HG02981 (cell line): Measurements from ENCODE around the gene APBB2.
A peak's percentile ranks its signal among the peaks of the same experiment; 100 is the strongest.
"Not testable (repeated sequence)": the region's sequence is repeated elsewhere in the genome, so short reads cannot be mapped to it uniquely, and the experiment has no call there.

Experiments used
- ATAC-seq: cut with Tn5 transposase; IDR thresholded peaks from one replicate; pipeline ENCODE4 v1.9.1; 2021; ENCODE audit warnings: mild to moderate bottlenecking, moderate library complexity; ENCODE audit not compliant: unreplicated experiment

The APBB2 gene

GRCh38 chr4:41029098-41029497 is 185.2 kb downstream of the APBB2 start:
- no peak for ATAC-seq

DNA sequence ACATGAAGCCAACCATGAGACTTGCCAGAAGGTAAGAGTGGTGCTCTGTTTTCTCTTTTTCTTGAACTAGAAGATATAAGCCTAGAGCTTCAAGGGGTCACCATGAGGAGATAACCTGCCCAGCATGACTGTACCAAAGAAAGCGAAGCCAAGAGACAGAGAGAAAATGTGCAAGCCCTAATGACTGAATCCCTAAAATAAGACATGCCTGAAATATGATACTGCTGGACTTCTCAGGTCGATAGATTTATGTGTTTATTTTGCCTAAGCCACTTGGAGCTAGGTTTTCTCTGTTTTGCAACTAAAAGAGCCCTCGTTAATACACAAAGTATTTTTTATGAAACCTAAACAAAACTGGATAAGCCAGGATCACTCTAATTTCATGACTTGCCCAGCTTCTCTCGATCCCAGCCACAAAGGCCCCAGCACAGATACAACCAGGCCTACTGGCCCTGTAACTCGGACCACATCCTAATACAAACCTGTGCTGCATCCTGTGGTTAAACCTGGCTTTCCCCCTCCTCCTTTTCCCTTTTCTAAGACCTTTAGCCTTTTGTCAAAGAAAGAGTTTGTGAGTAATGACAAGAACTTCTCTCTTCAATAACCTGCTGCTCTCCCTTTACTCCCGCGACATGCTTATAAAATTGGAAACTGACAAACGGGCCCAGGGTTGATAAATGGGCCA is 185.8 kb downstream of the APBB2 start:
- no peak for ATAC-seq

DNA sequence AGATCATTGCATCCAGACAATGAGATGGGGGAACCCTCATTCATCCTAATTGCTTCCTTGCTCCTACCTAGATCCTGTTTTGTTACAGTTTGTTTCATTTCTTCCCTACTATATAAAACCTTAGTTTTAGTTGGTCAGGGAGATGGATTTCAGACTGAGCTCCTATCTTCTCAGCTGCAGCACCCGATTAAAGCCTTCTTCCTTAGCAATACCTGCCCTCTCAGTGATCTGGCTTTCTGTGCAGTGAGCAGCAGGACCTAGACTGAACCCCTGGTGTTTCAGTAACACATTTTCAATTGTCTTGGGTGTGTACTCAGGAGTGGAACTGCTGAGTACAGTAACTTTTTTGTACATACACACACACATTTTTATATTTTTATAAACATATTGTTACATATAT is 187.4 kb downstream of the APBB2 start:
- no peak for ATAC-seq

DNA sequence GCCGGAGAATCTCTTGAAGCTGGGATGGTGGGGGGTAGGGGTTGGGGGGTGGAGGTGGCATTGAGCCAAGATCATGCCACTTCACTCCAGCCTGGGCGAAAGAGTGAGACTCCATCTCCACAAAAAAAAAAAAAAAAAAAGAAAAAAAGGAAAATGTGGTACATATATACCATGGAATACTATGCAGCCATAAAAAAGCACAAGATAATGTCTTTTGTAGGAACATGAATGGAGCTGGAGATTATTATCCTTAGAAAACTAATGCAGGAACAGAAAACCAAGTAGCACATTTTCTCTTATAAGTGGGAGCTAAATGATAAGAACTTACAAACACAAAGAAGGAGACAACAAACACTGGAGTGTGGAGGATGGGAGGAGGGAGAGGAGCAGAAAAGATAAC is 188.5 kb downstream of the APBB2 start:
- no peak for ATAC-seq

DNA sequence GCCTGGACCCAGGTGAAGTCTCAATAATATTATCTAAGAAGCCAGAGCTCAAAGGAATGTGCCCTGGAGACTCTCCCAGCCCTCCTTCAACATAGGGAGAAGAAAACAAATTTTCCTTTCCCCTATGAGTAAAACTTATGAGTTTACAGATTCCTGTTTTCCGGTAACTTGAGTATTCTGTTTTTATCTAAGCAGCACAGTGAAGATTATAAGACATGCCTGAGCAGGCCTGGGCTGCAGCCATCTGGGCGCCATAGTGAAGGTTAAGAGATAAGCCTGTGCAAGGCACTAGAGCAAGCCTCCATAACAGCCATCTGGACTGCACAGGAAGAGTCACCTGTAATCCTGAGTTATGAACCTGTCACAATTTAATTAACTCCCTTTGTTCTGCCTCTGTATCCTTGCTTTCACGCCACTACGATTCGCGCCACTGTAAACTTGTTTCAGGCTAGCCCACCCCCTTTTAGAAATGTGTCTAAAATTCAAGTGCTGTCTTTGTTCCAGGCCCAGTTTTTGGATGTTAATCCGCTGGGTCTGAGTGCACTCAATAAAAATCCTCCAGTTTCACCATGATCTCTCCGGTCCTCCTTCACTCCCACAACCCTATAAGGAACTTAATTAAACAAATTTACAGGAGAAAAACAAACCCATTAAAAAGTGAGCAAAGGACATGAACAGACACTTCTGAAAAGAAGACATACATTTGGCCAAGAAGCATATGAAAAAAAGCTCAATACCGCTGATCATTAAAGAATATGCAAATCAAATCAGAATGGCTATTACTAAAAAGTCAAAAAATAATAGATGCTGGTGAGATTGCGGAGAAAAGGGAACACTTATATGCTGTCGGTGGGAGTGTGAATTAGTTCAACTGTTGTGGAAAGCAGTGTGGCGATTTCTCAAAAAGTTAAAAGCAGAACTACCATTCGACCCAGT is 189.5 kb downstream of the APBB2 start:
- no peak for ATAC-seq

DNA sequence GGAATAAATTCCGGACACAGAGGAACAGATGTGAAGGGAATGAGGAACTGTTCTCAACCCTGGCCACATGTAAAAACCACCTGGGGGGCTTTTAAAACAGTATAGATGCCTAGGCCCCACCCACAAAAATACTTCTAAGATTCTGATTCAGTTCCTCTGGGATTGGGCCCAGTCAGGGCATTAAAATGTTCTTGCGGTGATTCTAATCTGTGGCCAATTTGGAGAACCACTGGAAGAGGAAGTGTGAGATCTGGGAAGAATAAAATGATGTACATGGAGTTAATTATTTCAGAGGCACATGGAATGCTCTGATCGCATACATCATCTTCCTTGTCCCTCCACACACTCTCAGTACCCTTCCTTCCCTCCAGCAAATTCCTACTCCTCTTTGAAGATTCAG is 192.2 kb downstream of the APBB2 start:
- ATAC-seq: no peak

- no peak for ATAC-seq
Measured at GRCh38 chr4:41015016-41015675, 199.2 kb downstream of the APBB2 start.

GRCh38 chr4:41014158-41014557 is 200.2 kb downstream of the APBB2 start:
- no peak for ATAC-seq

DNA sequence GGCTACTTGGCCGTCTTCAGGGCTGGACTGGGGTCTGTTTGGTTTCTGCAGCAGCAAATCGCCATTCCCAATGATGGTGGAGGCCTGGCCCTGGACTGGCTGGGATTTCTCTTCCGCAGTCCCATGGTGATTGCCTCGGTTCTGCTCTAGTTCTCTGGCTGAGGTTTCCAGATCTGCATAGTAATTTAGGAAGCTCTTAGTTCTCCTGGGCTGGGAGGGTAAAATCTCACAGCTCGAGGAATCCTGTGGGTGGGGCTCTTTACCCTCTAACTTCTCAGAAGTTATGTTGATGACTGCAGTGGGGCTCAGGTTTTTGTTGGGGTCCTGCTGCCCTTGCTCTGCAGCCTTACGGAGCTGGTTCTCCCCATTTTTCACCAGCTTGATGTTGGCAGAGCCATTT is 200.6 kb downstream of the APBB2 start:
- no peak for ATAC-seq

DNA sequence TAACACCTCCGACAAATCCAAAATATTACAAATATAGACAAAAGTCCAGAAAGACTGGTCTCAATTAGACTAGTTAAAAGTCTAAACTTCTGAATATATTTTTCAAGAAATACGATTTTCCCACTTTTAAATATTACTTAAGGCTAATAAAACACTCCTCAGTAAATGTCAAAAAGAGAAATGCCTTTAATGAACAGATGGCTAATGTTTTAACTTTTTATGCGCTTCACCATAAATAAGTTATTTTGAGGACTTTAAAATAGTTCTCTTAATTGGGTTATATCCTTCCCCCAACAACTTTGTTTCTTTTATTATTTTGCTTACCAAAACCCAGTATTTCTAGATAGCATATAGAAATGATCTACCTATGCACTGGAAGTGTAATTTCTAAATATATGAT is 201.4 kb downstream of the APBB2 start:
- ATAC-seq: no peak

- ATAC-seq: no peak
Measured at GRCh38 chr4:41012293-41012692, 202.0 kb downstream of the APBB2 start.

DNA sequence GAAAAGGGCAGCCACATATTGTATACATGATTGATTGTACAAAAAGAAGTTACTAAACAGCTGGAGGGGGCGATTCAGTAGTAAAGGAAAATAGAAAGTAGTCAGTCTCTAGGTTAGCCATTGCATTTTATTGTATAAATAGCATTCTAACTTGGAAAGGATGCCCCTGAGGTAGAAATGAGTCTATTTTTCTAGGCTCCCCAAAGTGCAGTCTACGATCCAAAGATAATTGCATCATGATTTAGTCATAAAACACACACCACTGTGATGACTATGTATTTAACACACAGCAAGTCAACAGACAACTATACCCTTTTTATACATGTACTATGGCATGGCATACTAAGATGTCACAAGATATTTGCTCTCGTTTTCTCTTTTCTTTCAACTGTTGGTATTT is 204.9 kb downstream of the APBB2 start:
- ATAC-seq: no peak

GRCh38 chr4:41006141-41006540 is 208.2 kb downstream of the APBB2 start:
- no peak for ATAC-seq

- ATAC-seq: no peak
Measured at GRCh38 chr4:41002309-41002708, 212.0 kb downstream of the APBB2 start.

DNA sequence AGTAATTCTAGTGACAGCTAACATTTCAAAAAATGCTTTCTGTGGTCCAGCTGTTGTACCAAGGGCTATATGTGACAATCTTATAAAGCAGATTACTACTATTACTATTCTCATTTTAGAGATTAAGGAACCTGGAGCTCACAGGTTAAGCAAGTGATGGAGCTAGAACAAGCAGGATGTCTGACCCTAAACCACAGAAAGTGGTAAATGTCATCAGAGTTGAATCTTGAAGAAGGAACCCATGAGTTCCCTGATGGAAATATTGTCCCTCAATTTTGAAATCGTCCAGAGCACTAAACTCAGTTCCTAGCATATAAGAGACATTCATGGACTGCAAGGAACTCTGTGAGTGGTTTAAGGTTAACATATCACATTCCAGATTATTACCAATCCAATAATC is 214.0 kb downstream of the APBB2 start:
- no peak for ATAC-seq

GRCh38 chr4:40998675-40999358 is 215.5 kb downstream of the APBB2 start:
- no peak for ATAC-seq

DNA sequence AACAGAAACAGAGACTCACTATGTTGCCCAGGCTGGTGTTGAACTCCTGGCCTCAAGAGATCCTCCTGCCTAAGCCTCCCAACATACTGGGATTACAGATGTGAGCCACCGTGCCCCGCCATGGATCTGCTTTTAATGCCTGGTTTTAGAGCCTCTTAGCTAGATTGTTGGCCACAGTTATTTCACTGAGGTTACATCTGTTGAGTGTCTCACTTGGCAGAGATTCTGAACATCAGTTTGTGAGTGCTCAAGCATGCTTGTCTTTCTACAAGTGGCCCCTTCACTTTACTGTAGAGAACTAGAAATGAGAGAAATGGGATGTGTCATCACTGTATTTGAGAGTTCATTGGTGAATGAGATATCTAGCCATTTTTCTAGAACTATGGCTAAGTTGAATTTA is 218.5 kb downstream of the APBB2 start:
- ATAC-seq: no peak

DNA sequence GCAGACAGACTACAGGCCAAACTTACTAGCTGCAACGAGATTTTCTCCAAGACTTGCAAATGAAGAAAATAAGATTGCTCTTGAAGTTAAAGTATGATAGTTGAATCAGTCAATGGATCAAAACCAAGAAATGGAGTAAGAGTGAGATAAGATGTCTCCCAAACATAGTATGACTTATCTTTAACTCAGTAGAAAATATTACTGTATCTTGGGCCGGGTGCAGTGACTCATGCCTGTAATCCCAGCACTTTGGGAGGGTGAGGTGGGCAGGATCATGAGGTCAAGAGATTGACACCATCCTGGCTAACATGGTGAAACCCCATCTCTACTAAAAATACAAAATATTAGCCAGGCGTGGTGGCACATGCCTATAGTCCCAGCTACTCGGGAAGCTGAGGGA is 220.0 kb downstream of the APBB2 start:
- not testable (repeated sequence) for ATAC-seq

- ATAC-seq: not testable (repeated sequence)
Measured at GRCh38 chr4:40993296-40993693, 221.0 kb downstream of the APBB2 start.

DNA sequence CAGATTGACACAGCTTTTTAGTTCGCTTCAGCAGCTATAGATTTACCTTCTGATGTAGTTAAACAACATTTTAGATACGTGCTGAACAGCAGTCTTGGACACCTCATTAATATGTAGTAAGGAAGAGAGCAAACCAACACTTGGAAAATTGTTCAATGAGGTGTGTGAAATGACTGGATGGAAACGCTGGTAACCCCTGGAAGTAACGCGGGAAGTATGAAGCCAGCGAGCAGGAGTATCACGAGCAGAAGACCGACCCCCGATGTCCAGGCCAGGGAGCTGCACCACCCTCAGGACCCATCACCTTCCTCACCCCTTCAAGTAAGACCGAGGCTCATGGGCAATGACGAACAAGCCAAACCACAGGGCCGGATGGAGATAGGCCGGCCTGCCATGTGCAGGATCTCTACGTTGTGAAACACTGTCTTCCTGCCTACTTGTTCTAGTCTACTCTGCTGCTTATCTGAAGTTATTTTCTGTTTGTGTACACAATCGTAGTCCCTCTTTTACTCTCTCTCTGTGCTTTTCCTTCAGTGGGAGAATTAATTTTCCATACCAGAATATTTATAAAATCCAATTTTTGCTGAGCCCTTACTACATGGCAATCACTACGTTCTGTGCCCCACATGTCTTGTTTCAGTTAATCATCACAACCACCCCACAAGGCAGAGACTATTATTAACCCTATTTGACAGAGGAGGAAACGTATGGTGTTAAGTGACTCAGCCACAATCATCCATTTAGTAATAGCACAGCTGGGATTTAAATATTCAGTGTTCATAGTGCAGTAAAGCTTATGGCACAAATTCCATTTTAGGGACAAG is 221.7 kb downstream of the APBB2 start:
- ATAC-seq: peak; percentile 81
